Endothelial cell of umbilical vein (primary cell): ENCODE data around the gene KCNN3.

Experiments
- CTCF ChIP-seq, 2 donors: IDR thresholded peaks; 1 replicate in 1 of 2; 2 replicates in 1 of 2; pipeline ENCODE4 v1.5.1; 2011; ENCODE audit warnings: low read length in 2 of 2, mild to moderate bottlenecking in 2 of 2, moderate library complexity in 2 of 2, control low read depth in 1 of 2, inconsistent platforms in 1 of 2, low read depth in 1 of 2; ENCODE audit not compliant: insufficient read depth in 1 of 2; ENCODE audit errors: extremely low read depth in 1 of 2
- GATA2 ChIP-seq: IDR thresholded peaks from 2 replicates; pipeline ENCODE4 v1.7.0; 2011; ENCODE audit warnings: low read depth, mild to moderate bottlenecking, moderate library complexity, mixed read lengths, low read length; ENCODE audit not compliant: insufficient read length, insufficient read depth
- POLR2A ChIP-seq: IDR thresholded peaks from 2 replicates; pipeline ENCODE4 v1.6.1; 2012; ENCODE audit warnings: low read depth, mild to moderate bottlenecking, control low read depth, low read length
- TF ChIP-seq, protein P1 (sequence below): IDR thresholded peaks from 2 replicates; pipeline ENCODE4 v1.6.1; 2011; ENCODE audit not compliant: insufficient read depth, insufficient read length

- no peak for TF ChIP-seq CTCF (IDR thresholded peaks at IDR 0.05; ENCODE audit: extremely low read depth in 1 of 2, insufficient read depth in 1 of 2, low read depth in 1 of 2, low read length in 2 of 2)
- TF ChIP-seq, protein P1, sequence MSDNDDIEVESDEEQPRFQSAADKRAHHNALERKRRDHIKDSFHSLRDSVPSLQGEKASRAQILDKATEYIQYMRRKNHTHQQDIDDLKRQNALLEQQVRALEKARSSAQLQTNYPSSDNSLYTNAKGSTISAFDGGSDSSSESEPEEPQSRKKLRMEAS, result no peak
- no peak for TF ChIP-seq POLR2A
- TF ChIP-seq GATA2, result no peak
Observed at GRCh38 chr1:154802336-154802969, 67.6 kb downstream of the KCNN3 start.
